ENCODE measurements around the gene MDFI.
"Not testable (repeated sequence)": the region's sequence is repeated elsewhere in the genome, so short reads cannot be mapped to it uniquely, and the experiment has no call there.

MDFI gene

GRCh38 chr6:41602864-41603608 is 35.2 kb upstream of the MDFI start:
- peak; percentile 76 to 78 for DNase-seq

GRCh38 chr6:41604006-41604405 is 34.3 kb upstream of the MDFI start:
- no peak for DNase-seq

GRCh38 chr6:41605649-41606048 is 32.6 kb upstream of the MDFI start:
- no peak for DNase-seq

- no peak for DNase-seq
These were observed 31.2 kb upstream of the MDFI start for GRCh38 chr6:41607036-41607435.

GRCh38 chr6:41607736-41608135 is 30.5 kb upstream of the MDFI start:
- no peak for DNase-seq

- no peak for DNase-seq
These were observed 29.7 kb upstream of the MDFI start for GRCh38 chr6:41608443-41609151.

GRCh38 chr6:41614715-41615114 is 23.6 kb upstream of the MDFI start:
- no peak for DNase-seq

- no peak for DNase-seq
These were observed 23.0 kb upstream of the MDFI start for GRCh38 chr6:41615311-41615710.

GRCh38 chr6:41618598-41618997 is 19.7 kb upstream of the MDFI start:
- DNase-seq = no peak

- DNase-seq = not testable (repeated sequence)
These were observed 19.1 kb upstream of the MDFI start for GRCh38 chr6:41619193-41619592.

- no peak for DNase-seq
These were observed 16.9 kb upstream of the MDFI start for GRCh38 chr6:41621367-41621766.

GRCh38 chr6:41621802-41622201 is 16.5 kb upstream of the MDFI start:
- no peak for DNase-seq

GRCh38 chr6:41622206-41622988 is 15.9 kb upstream of the MDFI start:
- no peak for DNase-seq

- no peak for DNase-seq
These were observed 14.9 kb upstream of the MDFI start for GRCh38 chr6:41623330-41623729.

GRCh38 chr6:41624621-41625380 is 13.5 kb upstream of the MDFI start:
- DNase-seq = no peak

- DNase-seq = no peak
These were observed 12.8 kb upstream of the MDFI start for GRCh38 chr6:41625442-41625841.

GRCh38 chr6:41626022-41626421 is 12.2 kb upstream of the MDFI start:
- DNase-seq = no peak

GRCh38 chr6:41626917-41627316 is 11.4 kb upstream of the MDFI start:
- no peak for DNase-seq

GRCh38 chr6:41629128-41629527 is 9.1 kb upstream of the MDFI start:
- DNase-seq = no peak

- no peak for DNase-seq
These were observed 8.2 kb upstream of the MDFI start for GRCh38 chr6:41630069-41630468.

- no peak for DNase-seq
These were observed 7.3 kb upstream of the MDFI start for GRCh38 chr6:41630946-41631345.

- DNase-seq = no peak
These were observed 5.1 kb upstream of the MDFI start for GRCh38 chr6:41633056-41633634.

- no peak for DNase-seq
These were observed 3.6 kb upstream of the MDFI start for GRCh38 chr6:41634657-41635056.

Measured in CD4-positive, alpha-beta T cell treated with Interleukin-1 beta for 1 hour (primary cell).